HCT116 (cell line): ENCODE data around the gene CARD6. TPM values are rescaled to one million over a fixed set of nuclear protein-coding genes. Genes with fewer than 3 reads are reported as not detected.

Experiments used
- ATAC-seq: fragments of 200-7000 bp; cut with Tn5 transposase; 2 replicates; pipeline ENCODE4 v1.9.1; 2020; ENCODE audit warnings: mild to moderate bottlenecking, moderate library complexity
- BruUV-seq: library from RNA; stranded (reverse); fragments of 400-500 nt; replicated peaks from 2 replicates; lab custom pipeline; 2021; lab: Mats Ljungman, UMichigan
- CTCF ChIA-PET: fragments of 300-600 bp; sonication (Branson Sonifier 250); formaldehyde crosslinking; loops from one replicate; lab custom pipeline; 2021; ENCODE audit warnings: antibody characterized with exemption; lab: Charles Lee
- POLR2A ChIA-PET: fragments of 300-600, 350-600 bp; sonication (Branson Sonifier 250); formaldehyde crosslinking; loops from one replicate; lab custom pipeline; 2021; ENCODE audit warnings: antibody characterized with exemption; lab: Charles Lee
- RAD21 ChIA-PET, 2 experiments: fragments of 300-600 bp; sonication (Branson Sonifier 250); formaldehyde crosslinking; loops; one replicate each; lab custom pipeline; 2023; ENCODE audit warnings: low total read pairs in 2 of 2; ENCODE audit not compliant: uncharacterized antibody in 2 of 2, unreplicated experiment in 2 of 2, low non-redundant PET in 1 of 2; lab: Charles Lee
- DNase-seq: peaks from one replicate; pipeline ENCODE4 v3.0.0-alpha.2; 2010; ENCODE audit warnings: low read depth, low spot score
- H2AFZ ChIP-seq: fragments of 200-600 bp; shearing (Covaris generic), sonication (generic); 2 replicates; pipeline ENCODE4 v1.6.1; 2017; ENCODE audit warnings: low read depth, mixed run types, mixed read lengths, antibody characterized with exemption, low read length; ENCODE audit not compliant: poor library complexity, severe bottlenecking
- H3K27ac ChIP-seq: 2 replicates; pipeline ENCODE4 v1.5.1; 2012; ENCODE audit warnings: low read depth, low read length
- H3K27me3 ChIP-seq: fragments of 200-600 bp; sonication (generic); 2 replicates; pipeline ENCODE4 v1.6.1; 2016; ENCODE audit warnings: mixed run types, low read length, mixed read lengths; ENCODE audit not compliant: insufficient read depth
- H3K36me3 ChIP-seq, 2 experiments: fragments of 200-500 bp in 1 of 2; fragments of 200-600 bp in 1 of 2; sonication (Bioruptor generic) in 1 of 2; sonication (generic) in 1 of 2; 2 replicates each; pipeline versions ENCODE4 v1.5.1 to v1.6.1; 2014 to 2016; ENCODE audit warnings: low read length in 2 of 2, inconsistent platforms in 1 of 2, mixed read lengths in 1 of 2, mixed run types in 1 of 2; ENCODE audit not compliant: insufficient read depth in 2 of 2, control insufficient read depth in 1 of 2
- H3K4me1 ChIP-seq, 2 experiments: fragments of 200-600 bp in 1 of 2; sonication (generic) in 1 of 2; 2 replicates each; pipeline versions ENCODE4 v1.5.1 to v1.6.1; 2012 to 2017; ENCODE audit warnings: low read length in 2 of 2, inconsistent platforms in 1 of 2, mild to moderate bottlenecking in 1 of 2, mixed read lengths in 1 of 2, mixed run types in 1 of 2, moderate library complexity in 1 of 2; ENCODE audit not compliant: insufficient read depth in 2 of 2, control insufficient read depth in 1 of 2
- H3K4me2 ChIP-seq: fragments of 200-600 bp; sonication (generic); 2 replicates; pipeline ENCODE4 v1.6.1; 2017; ENCODE audit warnings: mixed run types, low read length, mixed read lengths
- H3K4me3 ChIP-seq, 2 experiments: fragments of 200-600 bp in 1 of 2; sonication (generic) in 1 of 2; replicated peaks in 1 of 2; 2 replicates each; pipeline ENCODE4 v1.5.1; 2011 to 2016; ENCODE audit warnings: low read length in 2 of 2, control low read depth in 1 of 2, low read depth in 1 of 2, mild to moderate bottlenecking in 1 of 2, mixed read lengths in 1 of 2, mixed run types in 1 of 2
- H3K79me2 ChIP-seq: fragments of 200-600 bp; sonication (generic); 2 replicates; pipeline ENCODE4 v1.6.1; 2017; ENCODE audit warnings: mild to moderate bottlenecking, mixed run types, low read length, moderate library complexity, mixed read lengths; ENCODE audit not compliant: insufficient read depth
- H3K9ac ChIP-seq: fragments of 200-600 bp; sonication (generic); 2 replicates; pipeline ENCODE4 v1.6.1; 2016; ENCODE audit warnings: low read length, mixed read lengths
- H3K9me2 ChIP-seq: fragments of 200-600 bp; sonication (generic), shearing (Covaris generic); 2 replicates; pipeline ENCODE4 v1.6.1; 2017; ENCODE audit warnings: mixed run types, mild to moderate bottlenecking, moderate library complexity; ENCODE audit not compliant: insufficient read depth
- H3K9me3 ChIP-seq, 2 experiments: fragments of 200-500 bp in 1 of 2; fragments of 200-600 bp in 1 of 2; sonication (Bioruptor generic) in 1 of 2; sonication (generic) in 1 of 2; 2 replicates each; pipeline ENCODE4 v1.6.1; 2014 to 2017; ENCODE audit warnings: low read length in 2 of 2, mixed read lengths in 2 of 2, inconsistent platforms in 1 of 2, low read depth in 1 of 2, mild to moderate bottlenecking in 1 of 2, mixed run types in 1 of 2, moderate library complexity in 1 of 2; ENCODE audit not compliant: control insufficient read depth in 1 of 2, insufficient read depth in 1 of 2
- H4K20me1 ChIP-seq: fragments of 200-600 bp; sonication (generic), shearing (Covaris generic); 2 replicates; pipeline ENCODE4 v1.6.1; 2017; ENCODE audit warnings: mixed run types, mild to moderate bottlenecking, moderate library complexity; ENCODE audit not compliant: insufficient read depth
- intact Hi-C: fragments of 100-400 bp; cut with micrococcal nuclease; formaldehyde crosslinking; loops from 2 replicates; pipeline ENCODE4 v1.10.0; 2022
- total RNA-seq: library from RNA; stranded (reverse); gene quantifications from one replicate; pipeline ENCODE4 v1.2.1, GENCODE V29; 2021; ENCODE audit not compliant: unreplicated experiment
- TF ChIP-seq, protein P1 (sequence below): IDR thresholded peaks from 2 replicates; pipeline ENCODE4 v1.6.1; 2012; ENCODE audit warnings: low read depth
- TF ChIP-seq, protein P2 (sequence below), 3 experiments: fragments of 200-600 bp in 1 of 3; sonication (generic) in 1 of 3; IDR thresholded peaks in 2 of 3; conservative IDR thresholded peaks in 1 of 3; 2 replicates each; pipeline ENCODE4 v1.5.1; 2012 to 2017; ENCODE audit warnings: low read depth in 2 of 3, low read length in 2 of 3, antibody characterized with exemption in 1 of 3, borderline replicate concordance in 1 of 3, control low read depth in 1 of 3, mild to moderate bottlenecking in 1 of 3, mixed read lengths in 1 of 3, mixed run types in 1 of 3, moderate library complexity in 1 of 3; ENCODE audit not compliant: insufficient read depth in 1 of 3

Gene CARD6
- total RNA-seq, 1 experiment from 2014 or later = not detected

DNA sequence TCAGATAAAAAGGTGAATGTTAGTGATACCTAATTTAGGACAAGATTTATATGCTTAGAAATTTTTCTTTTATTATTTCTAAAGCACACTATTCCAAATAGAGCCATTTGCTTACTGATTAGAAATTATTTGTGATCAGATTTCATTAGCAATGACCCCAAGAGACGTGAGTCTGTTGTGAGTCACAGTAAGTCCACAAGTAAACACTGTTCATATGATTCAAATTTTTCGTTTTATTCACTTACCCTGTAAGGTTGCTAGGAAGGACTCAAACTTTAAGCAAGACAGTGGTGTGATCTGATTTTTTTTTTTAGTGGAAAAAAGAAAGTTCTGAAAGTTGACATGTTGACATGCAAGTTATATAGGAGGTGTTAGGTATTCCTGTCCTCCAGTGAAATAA, 1.2 kb downstream of the CARD6 start:
- TF ChIP-seq, protein P1, sequence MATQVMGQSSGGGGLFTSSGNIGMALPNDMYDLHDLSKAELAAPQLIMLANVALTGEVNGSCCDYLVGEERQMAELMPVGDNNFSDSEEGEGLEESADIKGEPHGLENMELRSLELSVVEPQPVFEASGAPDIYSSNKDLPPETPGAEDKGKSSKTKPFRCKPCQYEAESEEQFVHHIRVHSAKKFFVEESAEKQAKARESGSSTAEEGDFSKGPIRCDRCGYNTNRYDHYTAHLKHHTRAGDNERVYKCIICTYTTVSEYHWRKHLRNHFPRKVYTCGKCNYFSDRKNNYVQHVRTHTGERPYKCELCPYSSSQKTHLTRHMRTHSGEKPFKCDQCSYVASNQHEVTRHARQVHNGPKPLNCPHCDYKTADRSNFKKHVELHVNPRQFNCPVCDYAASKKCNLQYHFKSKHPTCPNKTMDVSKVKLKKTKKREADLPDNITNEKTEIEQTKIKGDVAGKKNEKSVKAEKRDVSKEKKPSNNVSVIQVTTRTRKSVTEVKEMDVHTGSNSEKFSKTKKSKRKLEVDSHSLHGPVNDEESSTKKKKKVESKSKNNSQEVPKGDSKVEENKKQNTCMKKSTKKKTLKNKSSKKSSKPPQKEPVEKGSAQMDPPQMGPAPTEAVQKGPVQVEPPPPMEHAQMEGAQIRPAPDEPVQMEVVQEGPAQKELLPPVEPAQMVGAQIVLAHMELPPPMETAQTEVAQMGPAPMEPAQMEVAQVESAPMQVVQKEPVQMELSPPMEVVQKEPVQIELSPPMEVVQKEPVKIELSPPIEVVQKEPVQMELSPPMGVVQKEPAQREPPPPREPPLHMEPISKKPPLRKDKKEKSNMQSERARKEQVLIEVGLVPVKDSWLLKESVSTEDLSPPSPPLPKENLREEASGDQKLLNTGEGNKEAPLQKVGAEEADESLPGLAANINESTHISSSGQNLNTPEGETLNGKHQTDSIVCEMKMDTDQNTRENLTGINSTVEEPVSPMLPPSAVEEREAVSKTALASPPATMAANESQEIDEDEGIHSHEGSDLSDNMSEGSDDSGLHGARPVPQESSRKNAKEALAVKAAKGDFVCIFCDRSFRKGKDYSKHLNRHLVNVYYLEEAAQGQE = no peak
- TF ChIP-seq, protein P2, sequence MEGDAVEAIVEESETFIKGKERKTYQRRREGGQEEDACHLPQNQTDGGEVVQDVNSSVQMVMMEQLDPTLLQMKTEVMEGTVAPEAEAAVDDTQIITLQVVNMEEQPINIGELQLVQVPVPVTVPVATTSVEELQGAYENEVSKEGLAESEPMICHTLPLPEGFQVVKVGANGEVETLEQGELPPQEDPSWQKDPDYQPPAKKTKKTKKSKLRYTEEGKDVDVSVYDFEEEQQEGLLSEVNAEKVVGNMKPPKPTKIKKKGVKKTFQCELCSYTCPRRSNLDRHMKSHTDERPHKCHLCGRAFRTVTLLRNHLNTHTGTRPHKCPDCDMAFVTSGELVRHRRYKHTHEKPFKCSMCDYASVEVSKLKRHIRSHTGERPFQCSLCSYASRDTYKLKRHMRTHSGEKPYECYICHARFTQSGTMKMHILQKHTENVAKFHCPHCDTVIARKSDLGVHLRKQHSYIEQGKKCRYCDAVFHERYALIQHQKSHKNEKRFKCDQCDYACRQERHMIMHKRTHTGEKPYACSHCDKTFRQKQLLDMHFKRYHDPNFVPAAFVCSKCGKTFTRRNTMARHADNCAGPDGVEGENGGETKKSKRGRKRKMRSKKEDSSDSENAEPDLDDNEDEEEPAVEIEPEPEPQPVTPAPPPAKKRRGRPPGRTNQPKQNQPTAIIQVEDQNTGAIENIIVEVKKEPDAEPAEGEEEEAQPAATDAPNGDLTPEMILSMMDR (IDR thresholded peaks at IDR 0.05 in 2 of 3, conservative IDR thresholded peaks at IDR 0.05 in 1 of 3; ENCODE audit: borderline replicate concordance in 1 of 3, insufficient read depth in 1 of 3, low read depth in 2 of 3, low read length in 2 of 3) = no peak
- Histone ChIP-seq H3K9ac (no peak overlapping the region), H3K4me1 (no peaks in the 10 kb centered on the region), H3K9me2 (no peaks in the 10 kb centered on the region), H3K27me3 (no peaks in the 10 kb centered on the region), H3K79me2 (no peaks in the 10 kb centered on the region), H3K4me2 (no peak overlapping the region), H3K9me3 (no peaks in the 10 kb centered on the region), H3K27ac (no peak overlapping the region), H3K36me3 (no peaks in the 10 kb centered on the region), H2AFZ (peak overlapping the region; percentile 39), H4K20me1 (no peaks in the 10 kb centered on the region), H3K4me3 (no peak overlapping the region)
- no TSS peak for BruUV-seq
- ChIA-PET CTCF (no interaction called here), RAD21 (no interaction called here), POLR2A (interaction anchor here (1.2 kb wide), 1 partner anchor 9 kb away, joined by 3 read pairs; no protein-coding TSS in a partner anchor)
- ATAC-seq = no peak
- DNase-seq = no peak
- intact Hi-C loops = no loop called here
